GM10266 (cell line): ENCODE measurements around the gene FAM107B.
"Not testable (repeated sequence)": the region's sequence is repeated elsewhere in the genome, so short reads cannot be mapped to it uniquely, and the experiment has no call there.

ENCODE experiments used
- DNase-seq: peaks from one replicate; pipeline ENCODE4 v3.0.0; 2012; ENCODE audit errors: extremely low spot score
- TF ChIP-seq, protein P1 (sequence below): IDR thresholded peaks from 2 replicates; pipeline ENCODE4 v1.5.1; 2012; ENCODE audit warnings: mild to moderate bottlenecking, low read depth; ENCODE audit not compliant: control insufficient read depth, insufficient read depth; ENCODE audit errors: missing control alignments

Gene FAM107B

GRCh38 chr10:14692344-14693076 lies 82.2 kb downstream of the FAM107B start:
- TF ChIP-seq, protein P1, sequence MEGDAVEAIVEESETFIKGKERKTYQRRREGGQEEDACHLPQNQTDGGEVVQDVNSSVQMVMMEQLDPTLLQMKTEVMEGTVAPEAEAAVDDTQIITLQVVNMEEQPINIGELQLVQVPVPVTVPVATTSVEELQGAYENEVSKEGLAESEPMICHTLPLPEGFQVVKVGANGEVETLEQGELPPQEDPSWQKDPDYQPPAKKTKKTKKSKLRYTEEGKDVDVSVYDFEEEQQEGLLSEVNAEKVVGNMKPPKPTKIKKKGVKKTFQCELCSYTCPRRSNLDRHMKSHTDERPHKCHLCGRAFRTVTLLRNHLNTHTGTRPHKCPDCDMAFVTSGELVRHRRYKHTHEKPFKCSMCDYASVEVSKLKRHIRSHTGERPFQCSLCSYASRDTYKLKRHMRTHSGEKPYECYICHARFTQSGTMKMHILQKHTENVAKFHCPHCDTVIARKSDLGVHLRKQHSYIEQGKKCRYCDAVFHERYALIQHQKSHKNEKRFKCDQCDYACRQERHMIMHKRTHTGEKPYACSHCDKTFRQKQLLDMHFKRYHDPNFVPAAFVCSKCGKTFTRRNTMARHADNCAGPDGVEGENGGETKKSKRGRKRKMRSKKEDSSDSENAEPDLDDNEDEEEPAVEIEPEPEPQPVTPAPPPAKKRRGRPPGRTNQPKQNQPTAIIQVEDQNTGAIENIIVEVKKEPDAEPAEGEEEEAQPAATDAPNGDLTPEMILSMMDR, result no peak
- DNase-seq, result no peak

DNA sequence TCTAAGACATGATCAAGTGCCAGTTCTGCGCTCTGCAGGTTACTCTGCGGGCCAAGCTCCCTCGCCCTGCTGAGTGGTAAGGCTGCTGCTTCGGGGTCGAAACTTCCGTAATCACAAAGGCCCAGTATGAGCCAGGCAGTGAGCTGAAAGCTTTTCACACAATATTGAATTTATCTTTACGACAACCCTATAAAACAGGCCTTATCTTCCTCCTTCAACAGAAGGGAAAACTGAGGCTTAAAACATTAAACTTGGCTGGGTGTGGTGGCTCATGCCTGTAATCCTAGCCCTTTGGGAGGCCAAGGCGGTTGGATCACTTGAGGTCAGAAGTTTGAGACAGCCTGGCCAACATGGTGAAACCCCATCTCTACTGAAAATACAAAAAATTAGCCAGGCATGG lies 83.3 kb downstream of the FAM107B start:
- no peak for DNase-seq
- TF ChIP-seq, protein P1, result no peak

DNA sequence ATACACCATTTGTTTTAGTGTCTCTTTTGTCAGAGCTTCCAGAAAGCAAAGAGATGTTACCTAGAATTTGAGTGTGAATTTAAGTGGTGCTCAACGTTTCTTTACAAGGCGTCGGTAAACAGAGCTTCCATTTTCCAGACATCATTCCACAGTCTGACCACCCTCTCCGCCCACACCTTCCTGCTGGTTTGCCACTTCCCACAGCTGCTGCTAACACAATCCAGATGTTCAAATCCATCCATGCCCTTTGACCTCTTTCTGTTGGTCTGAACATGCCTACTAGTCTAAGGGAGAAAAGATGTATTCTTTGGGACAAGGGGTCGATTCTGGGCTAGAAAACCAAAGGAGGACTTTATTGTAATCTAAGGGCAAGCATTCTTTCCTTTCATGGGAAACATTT lies 86.1 kb downstream of the FAM107B start:
- DNase-seq, result no peak
- TF ChIP-seq, protein P1, result no peak

DNA sequence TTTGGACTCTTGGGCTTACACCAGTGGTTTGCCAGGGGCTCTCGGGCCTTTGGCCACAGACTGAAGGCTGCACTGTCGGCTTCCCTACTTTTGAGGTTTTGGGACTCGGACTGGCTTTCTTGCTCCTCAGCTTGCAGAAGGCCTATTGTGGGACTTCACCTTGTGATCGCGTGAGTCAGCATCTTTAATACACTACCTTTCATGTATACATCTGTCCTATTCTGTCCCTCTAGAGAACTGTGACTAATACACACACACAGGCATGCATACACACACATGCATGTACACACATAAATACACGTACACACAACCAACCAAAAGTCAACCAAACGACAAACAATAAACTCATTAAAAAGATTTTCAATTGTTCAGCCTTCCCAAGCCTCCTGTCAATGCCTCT lies 86.5 kb downstream of the FAM107B start:
- not testable (repeated sequence) for DNase-seq

DNA sequence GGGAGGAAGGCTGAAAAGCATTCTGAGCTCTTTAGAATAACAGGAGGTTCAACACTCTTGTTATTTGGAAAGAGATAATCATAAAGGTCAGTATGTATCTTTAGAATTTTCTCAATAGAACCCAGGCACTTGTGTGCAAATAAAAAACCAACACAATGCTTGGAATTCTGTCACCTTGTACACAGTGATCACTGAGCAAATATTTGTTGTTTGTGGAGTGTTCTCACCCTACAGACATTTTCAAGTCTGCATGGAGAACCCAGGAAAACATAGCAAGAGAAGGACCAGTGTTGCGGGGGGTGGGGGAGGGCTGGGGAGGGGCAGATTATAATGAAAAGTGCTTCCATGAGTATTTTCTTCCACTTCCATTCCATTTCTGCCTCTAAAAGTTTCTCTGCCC lies 87.4 kb downstream of the FAM107B start:
- DNase-seq, result no peak

GRCh38 chr10:14686356-14686755 lies 88.3 kb downstream of the FAM107B start:
- TF ChIP-seq, protein P1, result no peak
- no peak for DNase-seq

More for the DNA sequence above, 87.4 kb downstream of the FAM107B start:
- TF ChIP-seq, protein P1, result no peak

- TF ChIP-seq, protein P1, result no peak
- DNase-seq, result no peak
Observed at GRCh38 chr10:14684354-14684753, 90.3 kb downstream of the FAM107B start.

DNA sequence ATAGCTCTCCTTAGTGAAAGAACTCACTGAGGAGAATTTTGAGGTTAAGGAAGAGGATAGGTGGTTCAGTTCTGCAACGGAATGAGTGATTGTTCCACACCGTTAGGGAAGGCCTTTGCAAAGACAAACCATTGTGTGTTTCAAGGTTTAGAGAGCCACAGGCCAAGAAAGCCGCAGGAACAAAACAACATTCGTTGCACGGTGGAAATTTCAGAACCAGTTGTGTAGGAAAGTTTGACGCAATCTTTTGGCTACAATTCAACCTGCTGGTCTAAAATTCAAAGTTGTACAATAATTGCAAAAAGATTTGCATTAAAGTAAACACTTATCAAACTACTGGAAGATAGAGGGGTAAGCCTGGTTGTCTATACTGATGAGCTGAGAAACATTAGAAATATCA lies 91.4 kb downstream of the FAM107B start:
- TF ChIP-seq, protein P1, result no peak
- no peak for DNase-seq
